ENCODE results near the gene SDK1. TPM values are rescaled to one million over a fixed set of nuclear protein-coding genes. Genes with fewer than 3 reads are reported as not detected.

SDK1 gene
- total RNA-seq, 1 donor from 2014 or later, result 10.9 TPM

DNA sequence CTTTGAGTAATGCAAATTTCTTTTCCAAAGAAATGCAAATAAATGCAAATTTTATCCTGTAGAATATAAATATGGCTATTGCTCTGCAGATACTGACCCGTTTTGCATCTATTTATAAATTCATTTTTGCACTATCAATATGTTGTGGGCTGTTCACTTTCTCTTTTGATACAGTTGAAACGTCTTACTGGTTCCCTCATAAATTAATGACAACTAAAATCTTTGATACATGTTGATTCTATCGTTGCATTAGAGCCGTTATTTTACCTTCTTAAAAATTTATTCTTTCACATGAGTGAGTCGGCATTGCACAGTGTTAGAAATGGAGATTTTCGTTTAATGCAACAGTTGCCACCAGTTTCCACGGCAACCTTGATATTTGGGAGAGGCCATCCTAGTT lies 691.8 kb downstream of the SDK1 start:
- no peak for TF ChIP-seq CTCF (IDR thresholded peaks at IDR 0.05)
- Mint-ChIP-seq H3K4me1 (ENCODE audit: low read depth) (no peaks in the 10 kb centered on the region), H3K4me3 (ENCODE audit: unreplicated experiment) (no peak overlapping the region), H3K27ac (ENCODE audit: unreplicated experiment) (no peak overlapping the region), H3K36me3 (ENCODE audit: low read depth) (peaks cover 6% of the 10 kb centered on the region), H3K27me3 (ENCODE audit: low read depth) (no peaks in the 10 kb centered on the region), H3K9me3 (ENCODE audit: low read depth) (no peaks in the 10 kb centered on the region)
- no peak for DNase-seq (ENCODE audit: low spot score)

- Mint-ChIP-seq H3K27me3 (ENCODE audit: low read depth) (no peaks in the 10 kb centered on the region), H3K4me3 (ENCODE audit: unreplicated experiment) (no peak overlapping the region), H3K27ac (ENCODE audit: unreplicated experiment) (no peak overlapping the region), H3K9me3 (ENCODE audit: low read depth) (no peaks in the 10 kb centered on the region), H3K4me1 (ENCODE audit: low read depth) (no peaks in the 10 kb centered on the region), H3K36me3 (ENCODE audit: low read depth) (peaks cover 3% of the 10 kb centered on the region)
- no peak for TF ChIP-seq CTCF (IDR thresholded peaks at IDR 0.05)
- no peak for DNase-seq (ENCODE audit: low spot score)
Measured at GRCh38 chr7:3994764-3995163, 693.7 kb downstream of the SDK1 start.

DNA sequence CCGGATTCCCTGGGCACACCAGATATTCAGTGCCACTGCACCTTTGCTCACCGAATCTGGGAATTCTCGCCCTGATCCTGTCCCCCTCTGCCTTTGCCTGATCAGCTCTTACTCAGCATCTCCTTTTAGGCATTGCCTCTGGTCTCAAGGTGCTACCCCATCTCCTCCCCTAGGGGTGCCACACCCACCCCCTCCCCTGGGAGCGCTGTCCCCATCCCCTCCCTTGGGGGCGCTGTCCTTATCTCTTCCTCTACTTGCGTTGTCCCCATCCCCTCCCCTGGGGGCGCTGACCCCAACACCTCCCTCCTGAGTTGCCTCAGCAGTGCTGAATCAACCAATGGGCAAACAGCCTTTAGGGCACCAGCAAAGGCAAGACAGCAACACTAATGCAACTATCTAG lies 694.1 kb downstream of the SDK1 start:
- Mint-ChIP-seq H3K27me3 (ENCODE audit: low read depth) (no peaks in the 10 kb centered on the region), H3K4me1 (ENCODE audit: low read depth) (no peaks in the 10 kb centered on the region), H3K9me3 (ENCODE audit: low read depth) (no peaks in the 10 kb centered on the region), H3K27ac (ENCODE audit: unreplicated experiment) (no peak overlapping the region), H3K4me3 (ENCODE audit: unreplicated experiment) (no peak overlapping the region), H3K36me3 (ENCODE audit: low read depth) (peaks cover 2% of the 10 kb centered on the region)
- DNase-seq (ENCODE audit: low spot score), result no peak
- no peak for TF ChIP-seq CTCF (IDR thresholded peaks at IDR 0.05)

GRCh38 chr7:3998060-3998459 lies 697.0 kb downstream of the SDK1 start:
- H3K4me3 Mint-ChIP-seq (ENCODE audit: unreplicated experiment), result no peak overlapping the region
- DNase-seq (ENCODE audit: low spot score), result no peak
- H3K27ac Mint-ChIP-seq (ENCODE audit: unreplicated experiment), result no peak overlapping the region
- no peaks in the 10 kb centered on the region for H3K9me3 Mint-ChIP-seq (ENCODE audit: low read depth)
- H3K4me1 Mint-ChIP-seq (ENCODE audit: low read depth), result no peaks in the 10 kb centered on the region
- H3K27me3 Mint-ChIP-seq (ENCODE audit: low read depth), result no peaks in the 10 kb centered on the region
- no peak for TF ChIP-seq CTCF (IDR thresholded peaks at IDR 0.05)
- H3K36me3 Mint-ChIP-seq (ENCODE audit: low read depth), result peaks cover 2% of the 10 kb centered on the region

GRCh38 chr7:4000139-4000538 lies 699.1 kb downstream of the SDK1 start:
- no peak for TF ChIP-seq CTCF (IDR thresholded peaks at IDR 0.05)
- Mint-ChIP-seq H3K36me3 (ENCODE audit: low read depth) (no peaks in the 10 kb centered on the region), H3K4me1 (ENCODE audit: low read depth) (no peaks in the 10 kb centered on the region), H3K27me3 (ENCODE audit: low read depth) (no peaks in the 10 kb centered on the region), H3K9me3 (ENCODE audit: low read depth) (no peaks in the 10 kb centered on the region), H3K27ac (ENCODE audit: unreplicated experiment) (no peak overlapping the region), H3K4me3 (ENCODE audit: unreplicated experiment) (no peak overlapping the region)
- no peak for DNase-seq (ENCODE audit: low spot score)

All from chondrocyte (in vitro differentiated cells).